HG03565 (cell line): ENCODE measurements around the gene ANGPTL4.
A peak's percentile ranks its signal among the peaks of the same experiment; 100 is the strongest.
"Not testable (repeated sequence)": the region's sequence is repeated elsewhere in the genome, so short reads cannot be mapped to it uniquely, and the experiment has no call there.

Source experiments
- ATAC-seq: cut with Tn5 transposase; IDR thresholded peaks from one replicate; pipeline ENCODE4 v1.9.1; 2021; ENCODE audit warnings: mild to moderate bottlenecking, moderate library complexity; ENCODE audit not compliant: unreplicated experiment

The ANGPTL4 gene

GRCh38 chr19:8404391-8405151 is 40.6 kb downstream of the ANGPTL4 start:
- no peak for ATAC-seq

GRCh38 chr19:8410718-8411117 is 46.8 kb downstream of the ANGPTL4 start:
- not testable (repeated sequence) for ATAC-seq

DNA sequence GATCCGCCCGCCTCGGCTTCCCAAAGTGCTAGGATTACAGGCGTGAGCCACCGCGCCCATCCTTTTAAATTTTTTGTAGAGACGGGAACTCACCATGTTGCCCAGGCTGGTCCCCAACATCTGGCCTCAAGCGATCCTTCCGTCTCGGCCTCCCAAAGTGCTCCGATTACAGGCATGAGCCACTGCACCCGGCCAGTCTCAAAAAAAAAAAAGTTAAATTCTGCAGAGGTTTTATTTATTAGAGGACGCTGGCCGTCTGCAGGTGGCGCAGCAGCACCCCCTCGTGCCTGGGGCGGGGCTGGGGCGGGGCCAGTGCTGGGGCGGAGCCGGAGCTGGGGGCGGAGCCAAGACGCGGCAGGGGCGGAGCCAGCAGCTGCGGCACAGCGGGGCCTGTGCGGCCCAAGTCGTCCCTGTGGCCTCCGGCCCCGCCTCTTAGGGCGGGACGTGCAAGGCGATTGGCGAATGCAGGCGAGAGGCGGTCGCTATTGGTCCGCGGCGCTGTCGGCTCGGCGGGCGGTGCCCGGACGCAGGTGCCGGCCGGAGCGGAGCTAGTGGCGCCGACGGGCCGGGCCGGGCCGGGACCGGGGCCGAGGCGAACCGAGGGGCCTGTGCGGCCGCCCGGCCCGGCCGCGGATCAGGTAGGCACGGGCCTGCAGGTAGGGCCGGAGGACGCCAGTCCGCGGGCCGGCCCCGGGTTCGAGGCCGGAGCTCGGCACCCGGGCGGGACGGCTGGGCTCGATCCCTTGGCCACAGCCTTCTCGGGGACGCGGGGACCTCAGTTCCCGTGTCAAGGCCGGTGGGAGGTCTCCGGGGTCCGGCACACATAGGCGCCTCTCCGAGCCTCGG is 49.1 kb downstream of the ANGPTL4 start, which contains the start of gene MARCHF2:
Gene MARCHF2, plus strand, starts transcription at position 523 of the 846 bp plus-strand sequence. CDS start 8,536 bp downstream, outside the sequence.
- ATAC-seq = peak; percentile 98

DNA sequence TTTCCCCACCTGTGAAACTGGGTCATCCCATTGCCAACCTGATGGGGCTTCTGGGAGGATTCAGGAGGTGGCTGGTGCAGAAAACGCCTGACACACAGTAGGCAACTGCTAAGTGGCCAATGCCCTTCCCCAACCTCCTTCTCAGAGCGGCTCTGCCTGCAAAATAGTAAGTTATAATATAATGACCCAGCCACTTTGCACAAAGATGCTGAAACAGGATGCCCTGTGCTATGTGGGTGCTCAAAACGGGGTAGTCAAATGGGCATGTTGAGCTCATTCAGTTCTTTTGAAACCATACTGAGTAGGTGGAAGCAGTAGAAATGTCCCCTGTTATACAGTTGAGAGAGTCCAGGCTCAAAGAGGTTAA is 49.7 kb downstream of the ANGPTL4 start:
- ATAC-seq = no peak

GRCh38 chr19:8416796-8417195 is 52.8 kb downstream of the ANGPTL4 start:
- ATAC-seq = no peak

DNA sequence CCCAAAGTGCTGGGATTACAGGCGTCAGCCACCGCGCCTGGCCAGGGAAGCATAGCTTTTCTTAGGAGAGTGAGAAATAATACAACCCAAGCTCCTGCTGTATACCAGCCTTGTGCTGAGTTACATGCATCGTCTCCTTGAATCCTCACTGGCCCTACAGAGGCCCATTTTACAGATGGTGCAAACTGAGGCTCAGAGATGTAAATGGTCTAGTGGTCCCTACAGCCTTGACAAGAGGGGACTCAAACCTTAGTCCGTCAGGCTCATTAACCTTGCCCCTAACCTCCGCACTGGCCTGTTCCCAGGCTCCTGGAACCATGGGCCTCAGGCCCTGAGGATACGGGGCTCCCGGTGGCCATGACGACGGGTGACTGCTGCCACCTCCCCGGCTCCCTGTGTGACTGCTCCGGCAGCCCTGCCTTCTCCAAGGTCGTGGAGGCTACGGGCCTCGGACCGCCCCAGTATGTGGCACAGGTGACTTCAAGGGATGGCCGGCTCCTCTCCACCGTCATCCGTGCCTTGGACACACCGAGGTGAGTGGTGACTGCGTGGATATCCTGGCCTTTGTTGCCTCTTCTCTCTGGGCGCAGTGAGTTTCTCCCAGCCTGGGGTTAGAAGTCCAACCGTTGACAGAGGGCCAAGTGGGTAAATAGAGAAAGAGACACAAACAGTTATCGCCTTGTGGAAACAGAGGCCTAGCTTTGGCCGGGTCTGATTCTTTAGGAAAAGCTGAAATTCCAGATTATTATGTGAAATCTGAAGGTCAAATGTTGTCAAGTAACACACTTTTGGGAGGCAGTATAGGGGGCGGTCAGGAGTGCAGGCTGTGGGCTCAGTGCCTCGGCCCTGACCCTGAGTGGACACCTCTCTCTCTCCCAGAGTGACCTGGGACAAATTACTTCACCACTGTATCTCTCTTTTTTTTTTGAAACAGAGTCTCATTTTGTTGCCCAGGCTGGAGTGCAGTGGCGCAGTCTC is 57.8 kb downstream of the ANGPTL4 start:
- ATAC-seq = no peak

DNA sequence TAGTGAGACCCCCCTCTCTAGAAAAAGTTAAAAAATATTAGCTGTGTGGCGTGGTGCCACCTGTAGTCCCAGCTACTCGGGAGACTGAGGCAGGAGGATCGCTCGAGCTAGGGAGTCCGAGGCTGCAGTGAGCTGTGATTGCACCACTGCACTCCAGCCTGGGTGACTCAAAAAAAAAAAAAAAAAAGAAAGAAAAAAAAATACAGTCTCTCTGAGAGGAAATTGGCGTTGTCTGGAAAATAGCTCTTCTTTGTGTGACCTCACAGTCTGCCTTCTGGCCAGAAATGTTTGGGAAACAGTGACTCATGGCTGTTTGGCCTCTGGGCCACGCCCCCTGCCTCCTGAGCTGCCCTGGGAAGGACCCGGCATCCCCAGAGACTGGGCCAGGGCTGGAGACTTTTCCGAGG is 59.9 kb downstream of the ANGPTL4 start:
- no peak for ATAC-seq
